Testis (tissue), 3 donors: ENCODE results near the gene ADPGK. TPM values are rescaled to one million over a fixed set of nuclear protein-coding genes. Genes with fewer than 3 reads are reported as not detected.

Source experiments
- DNase-seq: peaks from one replicate; pipeline ENCODE4 v3.0.0-alpha.2; 2019
- H3K27ac ChIP-seq, 2 donors: fragments of 200-600 bp; sonication (generic); one replicate each; pipeline ENCODE4 v1.5.1; 2019
- H3K27me3 ChIP-seq: fragments of 200-600 bp; sonication (generic); one replicate; pipeline ENCODE4 v1.5.1; 2019
- H3K36me3 ChIP-seq: fragments of 200-600 bp; sonication (generic); one replicate; pipeline ENCODE4 v1.5.1; 2017; ENCODE audit warnings: low read depth; ENCODE audit errors: missing control alignments
- H3K4me1 ChIP-seq: fragments of 200-600 bp; sonication (generic); one replicate; pipeline ENCODE4 v1.5.1; 2019
- H3K4me3 ChIP-seq, 2 donors: fragments of 200-600 bp; sonication (generic); one replicate each; pipeline ENCODE4 v1.5.1; 2017 to 2019
- H3K9me3 ChIP-seq: fragments of 200-600 bp; sonication (generic); one replicate; pipeline ENCODE4 v1.5.1; 2017
- CTCF ChIP-seq, 3 experiments: fragments of 450-650 bp in 2 of 3; fragments of 200-600 bp in 1 of 3; sonication (generic) in 1 of 3; IDR thresholded peaks; one replicate each; pipeline ENCODE4 v1.5.1; 2016 to 2019; ENCODE audit warnings: antibody characterized with exemption in 3 of 3, mild to moderate bottlenecking in 2 of 3, moderate library complexity in 1 of 3
- POLR2A ChIP-seq: fragments of 450-650 bp; IDR thresholded peaks from one replicate; pipeline ENCODE4 v1.6.1; 2017; ENCODE audit warnings: antibody characterized with exemption, mild to moderate bottlenecking, moderate library complexity
- WGBS, 2 donors: methylation state at CpG; one replicate each; pipeline ENCODE4 v1.1.5; 2018; 5-methylcytosine and 5-hydroxymethylcytosine counted together
- intact Hi-C: fragments of 100-400 bp; cut with DNase I; formaldehyde crosslinking; loops from one replicate; pipeline ENCODE4 v1.15.1; 2023; ENCODE audit warnings: low total_unique reads
- polyA plus RNA-seq: library from polyadenylated mRNA; stranded (reverse); fragments of 350-450 nt; fragmentation: Illumina TruSeq; extraction: RNeasy Lipid Tissue Mini Kit (QIAGEN cat#74804); gene quantifications from one replicate; pipeline ENCODE4 v1.2.3, GENCODE V29; 2014; ENCODE audit warnings: low read depth, low replicate concordance; ENCODE audit not compliant: insufficient read depth
- total RNA-seq, 2 donors: library from RNA; depleted of rRNA; stranded (reverse); fragments of >200 nt; gene quantifications; one replicate each; pipeline ENCODE4 v1.2.3, GENCODE V29; 2016

ADPGK gene
- total and polyA plus RNA-seq, 3 donors from 2014 or later: 39.1 to 59.9 (median 55.6) TPM

- 87 to 98% methylated on average over 5 to 7 of the region's 7 CpGs for WGBS, 2 donors
- intact Hi-C loops: no loop called here
Observed at GRCh38 chr15:72824781-72825180, 41.2 kb upstream of the ADPGK start.

GRCh38 chr15:72824112-72824511, 40.6 kb upstream of the ADPGK start:
- H3K36me3 ChIP-seq: no peaks in the 10 kb centered on the region
- no peak for DNase-seq
- intact Hi-C loops: no loop called here
- no peaks in the 10 kb centered on the region for H3K4me1 ChIP-seq
- 71 to 94% methylated on average over 10 to 14 of the region's 14 CpGs for WGBS, 2 donors
- no peak overlapping the region for H3K4me3 ChIP-seq
- TF ChIP-seq POLR2A: no peak
- TF ChIP-seq CTCF (IDR thresholded peaks at IDR 0.05): no peak
- no peaks in the 10 kb centered on the region for H3K9me3 ChIP-seq
- H3K27me3 ChIP-seq: no peaks in the 10 kb centered on the region
- H3K27ac ChIP-seq: no peak overlapping the region

More at GRCh38 chr15:72824781-72825180, 41.2 kb upstream of the ADPGK start:
- no peak for DNase-seq
- Histone ChIP-seq H3K27me3 (no peaks in the 10 kb centered on the region), H3K27ac (no peak overlapping the region), H3K9me3 (no peaks in the 10 kb centered on the region), H3K4me3 (no peak overlapping the region), H3K4me1 (no peaks in the 10 kb centered on the region), H3K36me3 (no peaks in the 10 kb centered on the region)
- TF ChIP-seq POLR2A: no peak
- no peak for TF ChIP-seq CTCF (IDR thresholded peaks at IDR 0.05)

- Histone ChIP-seq H3K4me3 (no peak overlapping the region), H3K36me3 (no peaks in the 10 kb centered on the region), H3K27ac (no peak overlapping the region), H3K27me3 (no peaks in the 10 kb centered on the region), H3K4me1 (no peaks in the 10 kb centered on the region), H3K9me3 (no peaks in the 10 kb centered on the region)
- TF ChIP-seq POLR2A (no peak), CTCF (IDR thresholded peaks at IDR 0.05) (no peak)
- intact Hi-C loops: no loop called here
- 86 to 89% methylated on average over 4 of the region's 4 CpGs for WGBS, 2 donors
- DNase-seq: no peak
Observed at GRCh38 chr15:72820278-72820677, 36.7 kb upstream of the ADPGK start.

GRCh38 chr15:72818632-72819031, 35.1 kb upstream of the ADPGK start:
- WGBS, 2 donors: 87 to 91% methylated on average over 6 of the region's 6 CpGs
- no peak for DNase-seq
- no peak overlapping the region for H3K4me3 ChIP-seq
- H3K27me3 ChIP-seq: no peaks in the 10 kb centered on the region
- TF ChIP-seq CTCF (IDR thresholded peaks at IDR 0.05) (no peak), POLR2A (no peak)
- H3K9me3 ChIP-seq: no peaks in the 10 kb centered on the region
- H3K27ac ChIP-seq: no peak overlapping the region
- intact Hi-C loops: no loop called here
- no peaks in the 10 kb centered on the region for H3K4me1 ChIP-seq
- no peaks in the 10 kb centered on the region for H3K36me3 ChIP-seq

- DNase-seq: no peak
- TF ChIP-seq CTCF (IDR thresholded peaks at IDR 0.05): no peak
- no peak for TF ChIP-seq POLR2A
- H3K4me3 ChIP-seq: no peak overlapping the region
- H3K27me3 ChIP-seq: no peaks in the 10 kb centered on the region
- intact Hi-C loops: no loop called here
- H3K27ac ChIP-seq: no peak overlapping the region
- H3K9me3 ChIP-seq: no peaks in the 10 kb centered on the region
- no peaks in the 10 kb centered on the region for H3K4me1 ChIP-seq
- H3K36me3 ChIP-seq: no peaks in the 10 kb centered on the region
- 83 to 90% methylated on average over 8 of the region's 8 CpGs for WGBS, 2 donors
Observed at GRCh38 chr15:72813345-72814004, 29.9 kb upstream of the ADPGK start.
